Stimulated activated CD8-positive, alpha-beta memory T cell treated with anti-CD3 and anti-CD28 coated beads, Interleukin-15, amount 100 ng/mL, for 48 hours (primary cell): Measurements from ENCODE around the gene CTSO.

Experiments
- DNase-seq, 2 donors: peaks; one replicate each; pipeline ENCODE4 v3.0.0-alpha.2; 2020; ENCODE audit warnings: low read depth in 2 of 2

Gene CTSO, protein sequence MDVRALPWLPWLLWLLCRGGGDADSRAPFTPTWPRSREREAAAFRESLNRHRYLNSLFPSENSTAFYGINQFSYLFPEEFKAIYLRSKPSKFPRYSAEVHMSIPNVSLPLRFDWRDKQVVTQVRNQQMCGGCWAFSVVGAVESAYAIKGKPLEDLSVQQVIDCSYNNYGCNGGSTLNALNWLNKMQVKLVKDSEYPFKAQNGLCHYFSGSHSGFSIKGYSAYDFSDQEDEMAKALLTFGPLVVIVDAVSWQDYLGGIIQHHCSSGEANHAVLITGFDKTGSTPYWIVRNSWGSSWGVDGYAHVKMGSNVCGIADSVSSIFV

GRCh38 chr4:155953151-155954117, at the start of gene CTSO:
Gene CTSO, minus strand, starts transcription at chr4:155953866. Its CDS starts 19 bp downstream, at chr4:155953847.
- DNase-seq, result peak; percentile 51 to 65

GRCh38 chr4:156000491-156000890, 46.8 kb upstream of the CTSO start:
- no peak for DNase-seq

- no peak for DNase-seq
Measured at GRCh38 chr4:155999725-156000124, 46.1 kb upstream of the CTSO start.

GRCh38 chr4:155995069-155995468, 41.4 kb upstream of the CTSO start:
- no peak for DNase-seq

- DNase-seq, result no peak
Measured at GRCh38 chr4:155984106-155984797, 30.6 kb upstream of the CTSO start.

DNA sequence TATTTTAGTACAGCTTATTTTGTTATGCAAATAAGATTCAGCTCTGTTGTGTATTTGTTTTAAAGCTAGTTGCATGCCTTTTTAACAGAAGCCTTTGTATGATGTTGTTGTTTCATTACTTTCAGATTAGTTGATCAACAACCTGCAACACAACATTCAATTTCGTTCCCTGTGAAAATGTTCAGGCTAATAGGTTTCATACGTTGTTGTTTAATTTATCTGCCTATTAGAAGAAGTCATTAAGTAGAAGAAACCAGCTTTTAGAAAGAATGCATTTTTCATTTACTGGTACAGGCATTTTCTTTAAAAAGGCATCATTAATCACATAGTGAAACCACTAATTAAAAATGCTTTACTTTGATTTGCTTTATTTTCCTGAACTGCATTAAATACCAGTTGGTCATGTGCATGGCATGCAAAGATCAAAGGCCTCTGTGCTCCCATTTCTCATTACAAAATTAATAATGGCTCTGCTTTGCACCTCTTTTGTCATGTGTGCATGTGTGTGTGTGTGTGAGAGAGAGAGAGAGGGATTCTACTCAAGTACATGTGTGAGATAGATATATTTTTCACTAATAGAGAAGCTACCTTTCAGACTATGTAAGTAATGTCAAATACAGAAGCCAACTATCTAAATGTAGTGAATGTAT, 29.2 kb upstream of the CTSO start:
- no peak for DNase-seq

DNA sequence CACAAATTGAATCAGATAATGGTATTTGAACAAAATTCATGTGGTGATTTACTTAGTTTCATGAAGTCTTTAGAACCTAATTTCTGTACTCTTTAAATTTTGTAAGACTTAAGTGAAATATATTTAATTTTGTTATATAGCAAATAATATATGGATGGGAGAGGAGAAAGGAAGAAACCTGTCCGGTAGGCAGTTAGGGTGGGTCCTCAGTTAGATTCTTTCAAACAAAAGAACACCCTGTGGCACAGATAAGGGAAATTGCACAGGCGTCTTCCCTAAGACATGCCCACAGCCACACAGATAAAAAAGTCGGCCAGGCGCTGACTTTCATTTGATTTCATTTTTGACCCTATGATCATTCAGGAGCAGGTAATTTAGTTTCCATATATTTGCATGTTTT, 25.1 kb upstream of the CTSO start:
- no peak for DNase-seq

DNA sequence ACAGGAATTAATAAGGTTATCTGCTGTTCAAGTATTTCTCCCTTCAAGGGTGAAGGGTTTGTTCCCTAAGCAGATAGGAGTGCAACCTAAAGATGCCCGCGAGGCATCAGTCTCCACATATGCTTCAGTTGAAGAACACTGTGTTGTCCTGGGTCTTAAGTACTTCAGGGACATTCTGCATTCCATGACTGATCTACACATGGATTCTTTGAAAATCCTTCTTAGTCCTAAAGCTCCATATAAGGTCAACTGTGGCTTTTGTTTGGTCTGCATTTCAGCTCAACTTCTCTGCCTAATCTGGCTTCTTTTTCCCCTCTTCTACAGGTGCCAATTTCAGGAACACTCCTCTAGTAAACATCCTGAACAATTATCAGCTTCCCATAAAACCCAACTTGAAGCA, 21.8 kb upstream of the CTSO start:
- no peak for DNase-seq

- DNase-seq, result no peak
Measured at GRCh38 chr4:155974996-155975395, 21.3 kb upstream of the CTSO start.

DNA sequence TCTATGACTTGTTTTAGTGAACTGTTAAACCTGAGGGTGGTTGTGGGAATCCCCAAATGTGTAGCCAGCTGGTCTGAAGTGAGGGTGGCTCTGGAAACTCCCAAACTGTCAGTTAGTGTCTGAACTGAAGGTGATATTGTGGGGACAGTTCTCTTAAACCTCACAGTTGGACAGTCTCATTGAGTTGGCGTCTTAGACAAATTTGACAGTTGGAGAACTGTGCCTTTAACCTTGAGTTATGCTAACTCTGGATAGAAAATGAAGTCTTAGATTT, 20.7 kb upstream of the CTSO start:
- no peak for DNase-seq

- DNase-seq, result no peak
Measured at GRCh38 chr4:155973639-155974475, 20.2 kb upstream of the CTSO start.

- no peak for DNase-seq
Measured at GRCh38 chr4:155972098-155972497, 18.4 kb upstream of the CTSO start.

- DNase-seq, result no peak
Measured at GRCh38 chr4:155966731-155967395, 13.2 kb upstream of the CTSO start.

GRCh38 chr4:155966171-155966570, 12.5 kb upstream of the CTSO start:
- no peak for DNase-seq

DNA sequence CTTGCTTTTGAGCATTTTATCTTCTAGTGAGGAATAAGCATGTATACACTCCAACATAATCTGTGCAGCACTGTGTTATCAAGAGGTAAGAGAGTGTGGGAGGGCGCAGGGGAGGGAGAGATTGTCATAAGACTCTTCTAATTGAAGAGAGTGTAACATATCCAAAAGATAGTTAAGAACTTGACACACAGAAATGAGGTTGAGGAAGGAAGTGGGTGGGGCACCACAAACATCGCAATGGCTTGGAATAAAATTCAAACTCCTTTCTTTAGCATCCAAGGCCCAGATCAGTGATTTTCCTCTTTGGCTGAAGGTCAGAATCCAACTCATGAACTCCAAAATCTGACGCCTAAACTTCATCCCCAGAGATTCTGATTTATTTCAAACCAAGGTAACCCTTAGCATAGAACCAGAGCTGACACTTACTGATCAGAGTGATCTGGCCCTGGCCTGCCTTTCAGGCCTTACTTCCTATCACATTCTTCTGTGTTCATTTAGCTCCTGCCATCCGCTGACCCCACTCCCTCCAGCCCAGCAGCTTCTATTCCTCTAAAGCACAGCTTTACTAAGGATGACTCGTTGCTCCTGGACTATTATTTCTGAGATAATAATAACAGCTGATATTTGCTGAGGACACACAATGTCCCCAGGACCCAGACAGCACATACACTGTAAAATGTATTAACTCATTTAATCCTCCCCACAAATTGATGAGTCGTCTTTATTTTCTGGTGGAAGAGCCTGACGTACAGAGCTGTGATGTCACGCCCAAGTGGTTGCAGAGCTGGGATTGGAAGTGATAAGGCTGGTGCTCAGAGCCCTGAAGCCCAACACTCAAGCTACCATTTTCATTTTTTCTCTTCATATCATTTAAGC, 10.6 kb upstream of the CTSO start:
- DNase-seq, result no peak

- DNase-seq, result no peak
Measured at GRCh38 chr4:155962767-155963166, 9.1 kb upstream of the CTSO start.

- no peak for DNase-seq
Measured at GRCh38 chr4:155961575-155961974, 7.9 kb upstream of the CTSO start.

DNA sequence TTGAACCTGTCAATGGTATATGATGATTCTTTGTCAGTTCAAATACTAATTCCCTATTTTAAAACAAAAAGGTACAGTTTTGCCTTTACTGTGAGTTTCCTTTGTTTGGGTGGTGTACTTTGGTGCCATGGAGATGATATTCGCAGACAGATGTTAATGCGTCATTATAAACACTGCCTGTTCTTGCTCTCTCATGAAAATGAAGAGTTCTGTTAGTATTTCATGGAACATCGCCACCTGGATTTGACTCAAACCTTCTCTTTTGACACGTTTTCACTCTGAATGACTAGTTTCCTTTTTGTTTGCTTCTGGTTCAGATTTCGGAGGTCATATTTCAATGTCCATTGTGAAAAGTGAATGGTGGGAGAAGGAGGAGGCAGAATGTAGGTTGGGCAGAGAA, 6.9 kb upstream of the CTSO start:
- no peak for DNase-seq

- no peak for DNase-seq
Measured at GRCh38 chr4:155959417-155959816, 5.8 kb upstream of the CTSO start.

- no peak for DNase-seq
Measured at GRCh38 chr4:155956461-155956860, 2.8 kb upstream of the CTSO start.
